ENCODE measurements around the gene DPYSL4.

DPYSL4 gene

DNA sequence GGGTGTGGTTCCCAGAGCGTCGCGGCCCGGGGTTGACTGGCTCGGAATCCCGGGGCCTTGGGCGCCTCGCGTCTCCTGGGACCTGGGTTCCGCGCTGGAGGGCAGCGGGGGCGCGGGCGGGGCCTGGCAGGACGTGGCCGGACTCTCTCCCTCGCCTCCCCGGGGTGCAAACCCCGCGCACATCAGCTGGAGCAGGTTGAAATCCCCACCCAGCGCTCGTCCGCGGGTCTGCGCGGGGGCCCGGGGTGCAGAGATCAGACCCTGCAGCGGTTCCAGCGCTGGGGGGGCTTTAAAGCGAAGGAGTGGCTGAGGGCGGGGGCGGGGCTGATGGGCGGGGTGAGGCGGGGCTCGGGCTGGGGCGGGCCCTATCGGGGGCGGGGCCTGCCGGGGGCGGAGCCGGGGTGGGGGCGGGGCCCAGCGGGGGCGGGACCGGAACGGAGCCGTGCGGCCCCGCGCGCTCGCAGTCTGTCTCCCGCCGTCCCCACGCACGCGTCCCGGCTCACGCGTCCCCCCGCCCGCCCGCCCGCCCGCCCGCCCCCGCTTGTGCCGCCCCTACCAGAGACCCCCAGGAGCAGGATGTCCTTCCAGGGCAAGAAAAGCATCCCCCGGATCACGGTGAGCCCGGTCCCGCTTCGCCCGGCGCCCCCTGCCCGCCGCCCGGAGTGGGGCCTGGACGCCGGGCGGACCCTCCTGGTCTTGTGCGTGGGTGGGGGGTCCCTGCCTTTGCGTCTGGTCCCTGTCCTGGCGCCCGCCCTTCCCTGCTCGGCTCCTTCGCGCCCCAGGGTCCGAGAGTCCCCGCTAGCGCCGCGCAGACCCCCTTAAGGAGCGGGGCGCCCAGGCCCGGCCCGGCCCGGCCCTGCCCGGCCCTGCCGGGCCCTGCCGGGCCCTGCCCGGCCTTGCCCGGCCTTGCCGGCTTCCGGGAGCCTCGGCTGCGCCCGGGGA, at the start of gene DPYSL4:
Gene DPYSL4 (plus strand): TSS at position 461 of the 942 bp plus-strand sequence. CDS start 116 bp downstream, at position 577.
- DNase-seq (ENCODE audit: low spot score), result peak; percentile 26

GRCh38 chr10:132137111-132138072, 49.4 kb upstream of the DPYSL4 start:
- DNase-seq (ENCODE audit: low spot score), result no peak

- DNase-seq (ENCODE audit: low spot score), result no peak
Observed at GRCh38 chr10:132138133-132138532, 48.6 kb upstream of the DPYSL4 start.

- no peak for DNase-seq (ENCODE audit: low spot score)
Observed at GRCh38 chr10:132138596-132138995, 48.2 kb upstream of the DPYSL4 start.

- DNase-seq (ENCODE audit: low spot score), result no peak
Observed at GRCh38 chr10:132139526-132139925, 47.2 kb upstream of the DPYSL4 start.

GRCh38 chr10:132140167-132140925, 46.4 kb upstream of the DPYSL4 start:
- no peak for DNase-seq (ENCODE audit: low spot score)

GRCh38 chr10:132141076-132141475, 45.7 kb upstream of the DPYSL4 start:
- DNase-seq (ENCODE audit: low spot score), result no peak

DNA sequence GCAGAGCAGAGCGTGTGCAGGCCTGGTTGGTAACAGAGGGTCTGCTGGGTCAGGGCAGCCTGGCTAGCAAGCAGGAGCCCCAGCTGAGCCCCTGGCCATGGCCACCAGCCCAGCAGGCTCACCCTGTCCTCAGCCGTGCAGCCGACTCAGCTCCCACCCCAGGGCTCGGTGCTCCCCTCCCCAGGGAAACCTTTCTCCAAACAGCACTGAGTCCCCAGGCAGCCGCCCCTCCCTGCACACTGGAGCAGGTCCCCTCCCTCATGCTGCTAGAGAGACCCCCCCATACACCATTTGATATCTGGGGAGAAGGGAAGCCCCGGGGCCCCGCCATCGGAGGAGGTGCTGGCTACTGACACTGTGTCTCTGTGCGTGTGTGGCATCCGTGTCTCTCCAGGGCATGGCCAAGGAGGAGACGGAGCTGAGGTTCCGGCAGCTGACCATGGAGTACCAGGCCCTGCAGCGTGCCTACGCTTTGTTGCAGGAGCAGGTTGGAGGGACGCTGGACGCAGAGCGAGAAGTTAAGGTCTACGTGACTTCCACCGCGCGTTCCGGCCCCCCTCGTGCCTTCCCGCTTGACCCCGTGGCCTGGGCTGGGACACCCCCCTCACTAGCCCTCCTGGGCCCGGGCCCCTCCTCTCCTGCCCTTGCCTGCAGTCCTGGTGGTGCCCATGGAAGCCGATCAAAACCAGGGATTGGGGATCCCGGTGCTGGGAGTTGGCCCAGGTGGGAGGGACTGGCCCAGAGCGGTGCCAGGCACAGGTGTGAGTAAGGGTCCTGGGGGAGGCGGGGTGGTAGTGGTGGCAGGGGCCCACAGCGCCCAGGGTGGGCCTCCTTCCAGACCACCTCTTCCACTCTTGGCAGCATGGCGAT, 45.0 kb upstream of the DPYSL4 start:
- no peak for DNase-seq (ENCODE audit: low spot score)

DNA sequence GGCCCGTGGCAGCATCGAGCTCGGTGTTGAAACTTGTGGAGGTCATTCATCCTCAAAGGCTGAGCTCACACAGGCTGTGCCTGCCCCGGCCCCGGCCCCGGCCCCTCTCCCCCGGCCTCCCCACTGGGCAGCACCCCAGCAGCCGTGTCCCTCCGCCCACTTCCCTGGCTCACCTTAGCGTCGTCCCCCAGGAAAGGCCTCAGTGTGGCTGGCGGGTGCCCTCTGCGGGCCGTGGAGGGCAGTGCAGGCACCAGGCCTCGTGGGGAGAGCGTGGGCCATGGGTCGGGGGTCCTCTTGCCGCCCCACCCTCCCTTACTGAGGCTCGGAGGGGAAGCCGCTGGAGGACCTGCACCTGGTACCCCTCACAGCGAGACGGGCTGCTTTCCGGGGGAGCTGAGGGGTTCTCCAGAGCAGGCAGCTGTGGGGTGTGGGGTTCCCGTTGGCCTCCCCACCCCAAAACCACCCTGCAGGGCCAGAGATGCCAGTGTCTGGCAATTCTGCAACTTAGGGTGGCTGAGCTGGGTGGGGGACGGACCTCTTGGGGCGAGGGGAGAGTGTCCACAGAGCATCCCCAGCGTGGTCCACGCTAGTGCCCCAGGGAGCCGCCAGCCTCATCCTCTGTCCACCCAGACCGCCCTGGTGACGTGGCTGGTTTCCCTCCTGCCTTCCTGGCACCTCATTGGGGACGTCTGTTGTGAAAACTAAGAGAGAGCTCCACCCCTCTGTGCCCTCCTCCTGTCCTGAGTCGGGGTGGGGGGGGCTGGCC, 44.2 kb upstream of the DPYSL4 start:
- DNase-seq (ENCODE audit: low spot score), result peak; percentile 16

- DNase-seq (ENCODE audit: low spot score), result no peak
Observed at GRCh38 chr10:132143162-132143561, 43.6 kb upstream of the DPYSL4 start.

DNA sequence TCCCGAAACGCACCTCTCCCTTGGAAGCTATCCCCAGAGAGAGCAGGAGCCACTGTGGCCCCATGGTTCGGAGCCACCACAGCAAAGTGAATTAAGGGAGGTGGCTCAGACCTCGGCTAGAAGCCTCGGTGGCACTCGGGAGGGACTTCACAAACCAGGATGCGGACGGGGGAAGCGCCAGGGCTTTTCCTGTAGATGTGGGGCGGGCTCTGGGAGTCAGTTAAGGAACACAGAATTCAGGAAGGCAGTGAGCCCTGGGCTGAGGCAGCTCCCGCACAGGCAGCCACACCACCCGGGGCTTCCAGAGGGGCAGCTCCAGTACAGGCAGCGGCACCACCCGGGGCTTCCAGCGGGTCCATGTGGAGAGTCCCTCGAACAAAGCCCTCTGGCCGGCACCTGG, 42.7 kb upstream of the DPYSL4 start:
- DNase-seq (ENCODE audit: low spot score), result no peak

DNA sequence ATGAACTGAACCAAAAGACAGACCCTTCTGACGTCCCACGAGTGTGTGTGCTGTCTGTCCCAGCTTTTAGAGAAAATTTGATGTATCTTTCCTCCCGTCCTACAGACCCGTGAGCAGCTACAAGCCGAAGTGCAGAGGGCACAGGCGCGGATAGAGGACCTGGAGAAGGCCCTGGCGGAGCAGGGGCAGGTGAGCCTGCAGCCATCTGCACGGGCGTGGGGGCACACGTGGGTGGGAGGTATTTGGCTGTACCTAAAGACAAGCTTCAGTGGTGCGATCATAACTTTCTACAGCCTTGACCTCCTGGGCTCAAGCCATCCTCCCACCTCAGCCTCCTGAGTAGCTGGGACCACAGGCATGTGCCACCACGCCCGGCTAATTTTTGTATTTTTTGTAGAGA, 41.7 kb upstream of the DPYSL4 start:
- DNase-seq (ENCODE audit: low spot score), result no peak

- no peak for DNase-seq (ENCODE audit: low spot score)
Observed at GRCh38 chr10:132145521-132146185, 41.1 kb upstream of the DPYSL4 start.

- no peak for DNase-seq (ENCODE audit: low spot score)
Observed at GRCh38 chr10:132146271-132146671, 40.5 kb upstream of the DPYSL4 start.

- no peak for DNase-seq (ENCODE audit: low spot score)
Observed at GRCh38 chr10:132146941-132147915, 39.5 kb upstream of the DPYSL4 start.

- DNase-seq (ENCODE audit: low spot score), result no peak
Observed at GRCh38 chr10:132148261-132149251, 38.2 kb upstream of the DPYSL4 start.

- DNase-seq (ENCODE audit: low spot score), result no peak
Observed at GRCh38 chr10:132149271-132149670, 37.5 kb upstream of the DPYSL4 start.
